HepG2 (cell line): ENCODE measurements around the gene DNAJB12. TPM values are rescaled to one million over a fixed set of nuclear protein-coding genes. Genes with fewer than 3 reads are reported as not detected.

ENCODE experiments used
- CEBPB ChIP-seq: IDR thresholded peaks from 2 replicates; pipeline ENCODE4 v1.6.1; 2011; ENCODE audit warnings: low read depth, low read length, improper control_type of control experiment, borderline replicate concordance
- GABPB1 ChIP-seq: IDR thresholded peaks from 2 replicates; pipeline ENCODE4 v1.6.1; 2016; ENCODE audit warnings: mild to moderate bottlenecking, missing genetic modification reagents, moderate library complexity, missing compliant biosample characterization
- KDM5B ChIP-seq: sonication (generic); formaldehyde crosslinking; IDR thresholded peaks from 2 replicates; pipeline ENCODE4 v1.4.0; 2020; ENCODE audit warnings: missing genetic modification reagents, mild to moderate bottlenecking, borderline replicate concordance
- NFE2 ChIP-seq: sonication (generic); formaldehyde crosslinking; IDR thresholded peaks from 2 replicates; pipeline ENCODE4 v1.4.0; 2020; ENCODE audit warnings: missing genetic modification reagents
- NFRKB ChIP-seq: fragments of 450-650 bp; IDR thresholded peaks from 2 replicates; pipeline ENCODE4 v1.6.1; 2017
- SIN3A ChIP-seq: IDR thresholded peaks from 2 replicates; pipeline ENCODE4 v1.6.1; 2011; ENCODE audit warnings: low read depth, mild to moderate bottlenecking, control low read depth, low read length, borderline replicate concordance
- SP2 ChIP-seq: sonication (generic); formaldehyde crosslinking; IDR thresholded peaks from 2 replicates; pipeline ENCODE4 v1.5.1; 2020; ENCODE audit warnings: mild to moderate bottlenecking, missing genetic modification reagents
- ZNF180 ChIP-seq: sonication (generic); formaldehyde crosslinking; IDR thresholded peaks from 2 replicates; pipeline ENCODE4 v1.4.0; 2020; ENCODE audit warnings: low read depth, missing genetic modification reagents, borderline replicate concordance
- ZNF331 ChIP-seq: sonication (generic); formaldehyde crosslinking; IDR thresholded peaks from 2 replicates; pipeline ENCODE4 v1.4.0; 2020; ENCODE audit warnings: missing genetic modification reagents
- ZNF350 ChIP-seq: sonication (generic); formaldehyde crosslinking; IDR thresholded peaks from 2 replicates; pipeline ENCODE4 v1.4.0; 2020; ENCODE audit warnings: mild to moderate bottlenecking, low read depth, missing genetic modification reagents, borderline replicate concordance
- ZNF556 ChIP-seq: sonication (generic); formaldehyde crosslinking; IDR thresholded peaks from 2 replicates; pipeline ENCODE4 v1.4.0; 2020; ENCODE audit warnings: mild to moderate bottlenecking, missing genetic modification reagents, borderline replicate concordance
- ZNF878 ChIP-seq: sonication (generic); formaldehyde crosslinking; IDR thresholded peaks from 2 replicates; pipeline ENCODE4 v1.8.1; 2023; ENCODE audit warnings: mild to moderate bottlenecking, missing genetic modification reagents, moderate library complexity
- polyA plus RNA-seq, 8 experiments: library from polyadenylated mRNA; depleted of rRNA in 3 of 8; stranded (reverse) in 7 of 8; unstranded in 1 of 8; fragments of >200 nt; fragmentation: Illumina TruSeq in 4 of 8; extraction: Trizol in 4 of 8; gene quantifications; 2 replicates each; pipeline versions ENCODE4 v1.2.1 to v1.2.3, GENCODE V29; 2011 to 2016; ENCODE audit warnings: low read depth in 4 of 8, missing spikeins in 1 of 8, mixed read lengths in 1 of 8; ENCODE audit not compliant: insufficient read depth in 1 of 8
- total RNA-seq, 5 experiments: library from RNA; depleted of rRNA; stranded (reverse); fragments of >200 nt; fragmentation: Illumina TruSeq; extraction: Trizol; gene quantifications; 2 replicates each; pipeline ENCODE4 v1.2.3, GENCODE V29; 2016; ENCODE audit warnings: low read depth in 1 of 5
- TF ChIP-seq, protein P1 (sequence below): sonication (generic); formaldehyde crosslinking; IDR thresholded peaks from 2 replicates; pipeline ENCODE4 v1.5.0; 2020; ENCODE audit warnings: missing genetic modification reagents
- TF ChIP-seq, protein P2 (sequence below): sonication (generic); IDR thresholded peaks from 2 replicates; pipeline ENCODE4 v1.6.1; 2016; ENCODE audit warnings: low read depth, borderline replicate concordance
- TF ChIP-seq, protein P3 (sequence below): sonication (generic); formaldehyde crosslinking; IDR thresholded peaks from 2 replicates; pipeline ENCODE4 v1.4.0; 2020; ENCODE audit warnings: missing genetic modification reagents
- TF ChIP-seq, protein P4 (sequence below): IDR thresholded peaks from 2 replicates; pipeline ENCODE4 v1.6.1; 2016; ENCODE audit warnings: mild to moderate bottlenecking
- TF ChIP-seq, protein P5 (sequence below): IDR thresholded peaks from 2 replicates; pipeline ENCODE4 v1.6.1; 2016; ENCODE audit warnings: missing biosample characterization, missing genetic modification reagents, low read depth
- TF ChIP-seq, protein P6 (sequence below): sonication (generic); formaldehyde crosslinking; IDR thresholded peaks from 2 replicates; pipeline ENCODE4 v1.9.0; 2021; ENCODE audit warnings: missing genetic modification reagents, borderline replicate concordance
- TF ChIP-seq, protein P7 (sequence below): sonication (generic); formaldehyde crosslinking; IDR thresholded peaks from 2 replicates; pipeline ENCODE4 v1.4.0; 2020; ENCODE audit warnings: missing genetic modification reagents, borderline replicate concordance

Gene DNAJB12
- total and polyA plus RNA-seq, 2 of the 13 experiments (the other 11 are each of a cell fraction or from before 2014, with no cell fraction given), result 10.8 to 18.2 TPM

DNA sequence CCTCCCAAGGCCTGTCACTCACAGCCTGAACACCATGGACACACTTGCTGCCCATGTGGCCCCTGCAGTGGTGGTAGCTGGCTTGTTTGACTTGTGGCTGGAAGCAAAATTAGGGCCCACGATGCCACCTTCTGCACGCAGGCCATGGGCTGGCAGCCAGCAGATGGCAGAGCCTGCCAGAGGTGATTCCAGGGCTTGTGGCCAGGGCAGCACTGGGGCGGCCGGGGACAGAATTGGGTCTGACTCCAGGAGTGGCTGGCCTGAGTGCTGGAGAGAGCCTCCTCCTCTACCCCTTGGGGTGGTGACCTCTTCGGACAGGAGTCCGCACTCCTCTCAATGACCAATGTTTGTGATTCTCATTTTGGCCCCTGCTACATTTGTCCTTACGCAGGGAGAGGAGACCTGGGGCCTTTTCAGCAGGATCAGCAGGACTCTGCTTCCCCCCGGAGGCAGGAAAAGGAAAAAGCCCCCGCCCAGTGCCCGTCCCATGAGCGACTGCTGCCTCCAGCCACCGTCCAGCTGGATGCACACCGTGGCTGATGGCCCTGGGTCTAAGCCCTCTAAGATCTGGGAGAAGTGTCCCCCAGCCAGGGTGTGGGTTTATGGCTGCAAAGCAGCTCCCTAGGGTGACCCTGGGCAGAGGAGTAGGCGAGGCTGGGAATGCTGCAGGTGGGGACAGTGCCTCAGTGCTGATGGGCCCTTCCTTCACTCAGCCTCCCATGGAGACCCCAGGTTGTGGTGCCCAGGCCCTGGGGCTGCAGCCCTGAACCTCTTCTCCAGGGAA is 26.5 kb downstream of the DNAJB12 start (continued):
- TF ChIP-seq SP2 (CRISPR knock-in tag) (no peak), KDM5B (CRISPR knock-in tag) (peak; percentile 45; the same call in 1 of the 2 replicates), GABPB1 (CRISPR knock-in tag) (no peak; the same call in 1 of the 2 replicates), NFRKB (no peak), ZNF180 (CRISPR knock-in tag) (no peak), ZNF331 (CRISPR knock-in tag) (peak; percentile 31; the same call in 1 of the 2 replicates), ZNF878 (CRISPR knock-in tag) (no peak), CEBPB (no peak), SIN3A (no peak), NFE2 (CRISPR knock-in tag) (no peak), ZNF556 (CRISPR knock-in tag) (no peak), ZNF350 (CRISPR knock-in tag) (peak; percentile 80; the same call in 1 of the 2 replicates)
- TF ChIP-seq, protein P1, sequence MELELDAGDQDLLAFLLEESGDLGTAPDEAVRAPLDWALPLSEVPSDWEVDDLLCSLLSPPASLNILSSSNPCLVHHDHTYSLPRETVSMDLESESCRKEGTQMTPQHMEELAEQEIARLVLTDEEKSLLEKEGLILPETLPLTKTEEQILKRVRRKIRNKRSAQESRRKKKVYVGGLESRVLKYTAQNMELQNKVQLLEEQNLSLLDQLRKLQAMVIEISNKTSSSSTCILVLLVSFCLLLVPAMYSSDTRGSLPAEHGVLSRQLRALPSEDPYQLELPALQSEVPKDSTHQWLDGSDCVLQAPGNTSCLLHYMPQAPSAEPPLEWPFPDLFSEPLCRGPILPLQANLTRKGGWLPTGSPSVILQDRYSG, result no peak
- TF ChIP-seq, protein P2, sequence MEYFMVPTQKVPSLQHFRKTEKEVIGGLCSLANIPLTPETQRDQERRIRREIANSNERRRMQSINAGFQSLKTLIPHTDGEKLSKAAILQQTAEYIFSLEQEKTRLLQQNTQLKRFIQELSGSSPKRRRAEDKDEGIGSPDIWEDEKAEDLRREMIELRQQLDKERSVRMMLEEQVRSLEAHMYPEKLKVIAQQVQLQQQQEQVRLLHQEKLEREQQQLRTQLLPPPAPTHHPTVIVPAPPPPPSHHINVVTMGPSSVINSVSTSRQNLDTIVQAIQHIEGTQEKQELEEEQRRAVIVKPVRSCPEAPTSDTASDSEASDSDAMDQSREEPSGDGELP, result peak; percentile 64; the same call in 1 of the 2 replicates
- TF ChIP-seq, protein P3, sequence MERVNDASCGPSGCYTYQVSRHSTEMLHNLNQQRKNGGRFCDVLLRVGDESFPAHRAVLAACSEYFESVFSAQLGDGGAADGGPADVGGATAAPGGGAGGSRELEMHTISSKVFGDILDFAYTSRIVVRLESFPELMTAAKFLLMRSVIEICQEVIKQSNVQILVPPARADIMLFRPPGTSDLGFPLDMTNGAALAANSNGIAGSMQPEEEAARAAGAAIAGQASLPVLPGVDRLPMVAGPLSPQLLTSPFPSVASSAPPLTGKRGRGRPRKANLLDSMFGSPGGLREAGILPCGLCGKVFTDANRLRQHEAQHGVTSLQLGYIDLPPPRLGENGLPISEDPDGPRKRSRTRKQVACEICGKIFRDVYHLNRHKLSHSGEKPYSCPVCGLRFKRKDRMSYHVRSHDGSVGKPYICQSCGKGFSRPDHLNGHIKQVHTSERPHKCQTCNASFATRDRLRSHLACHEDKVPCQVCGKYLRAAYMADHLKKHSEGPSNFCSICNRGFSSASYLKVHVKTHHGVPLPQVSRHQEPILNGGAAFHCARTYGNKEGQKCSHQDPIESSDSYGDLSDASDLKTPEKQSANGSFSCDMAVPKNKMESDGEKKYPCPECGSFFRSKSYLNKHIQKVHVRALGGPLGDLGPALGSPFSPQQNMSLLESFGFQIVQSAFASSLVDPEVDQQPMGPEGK, result peak; percentile 53
- TF ChIP-seq, protein P4, sequence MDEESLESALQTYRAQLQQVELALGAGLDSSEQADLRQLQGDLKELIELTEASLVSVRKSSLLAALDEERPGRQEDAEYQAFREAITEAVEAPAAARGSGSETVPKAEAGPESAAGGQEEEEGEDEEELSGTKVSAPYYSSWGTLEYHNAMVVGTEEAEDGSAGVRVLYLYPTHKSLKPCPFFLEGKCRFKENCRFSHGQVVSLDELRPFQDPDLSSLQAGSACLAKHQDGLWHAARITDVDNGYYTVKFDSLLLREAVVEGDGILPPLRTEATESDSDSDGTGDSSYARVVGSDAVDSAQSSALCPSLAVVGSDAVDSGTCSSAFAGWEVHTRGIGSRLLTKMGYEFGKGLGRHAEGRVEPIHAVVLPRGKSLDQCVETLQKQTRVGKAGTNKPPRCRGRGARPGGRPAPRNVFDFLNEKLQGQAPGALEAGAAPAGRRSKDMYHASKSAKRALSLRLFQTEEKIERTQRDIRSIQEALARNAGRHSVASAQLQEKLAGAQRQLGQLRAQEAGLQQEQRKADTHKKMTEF (CRISPR knock-in tag), result 0 out of 2 replicates have a peak, but pooled peaks have one; percentile 38
- TF ChIP-seq, protein P5, sequence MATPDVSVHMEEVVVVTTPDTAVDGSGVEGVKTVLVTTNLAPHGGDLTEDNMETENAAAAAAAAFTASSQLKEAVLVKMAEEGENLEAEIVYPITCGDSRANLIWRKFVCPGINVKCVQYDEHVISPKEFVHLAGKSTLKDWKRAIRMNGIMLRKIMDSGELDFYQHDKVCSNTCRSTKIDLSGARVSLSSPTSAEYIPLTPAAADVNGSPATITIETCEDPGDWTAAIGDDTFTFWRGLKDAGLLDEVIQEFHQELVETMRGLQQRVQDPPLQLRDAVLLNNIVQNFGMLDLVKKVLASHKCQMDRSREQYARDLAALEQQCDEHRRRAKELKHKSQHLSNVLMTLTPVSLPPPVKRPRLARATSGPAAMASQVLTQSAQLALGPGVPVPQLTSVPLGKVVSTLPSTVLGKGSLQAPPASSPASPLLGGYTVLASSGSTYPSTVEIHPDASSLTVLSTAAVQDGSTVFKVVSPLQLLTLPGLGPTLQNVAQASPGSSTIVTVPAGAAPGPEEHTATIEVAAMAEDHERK, result no peak
- TF ChIP-seq, protein P6, sequence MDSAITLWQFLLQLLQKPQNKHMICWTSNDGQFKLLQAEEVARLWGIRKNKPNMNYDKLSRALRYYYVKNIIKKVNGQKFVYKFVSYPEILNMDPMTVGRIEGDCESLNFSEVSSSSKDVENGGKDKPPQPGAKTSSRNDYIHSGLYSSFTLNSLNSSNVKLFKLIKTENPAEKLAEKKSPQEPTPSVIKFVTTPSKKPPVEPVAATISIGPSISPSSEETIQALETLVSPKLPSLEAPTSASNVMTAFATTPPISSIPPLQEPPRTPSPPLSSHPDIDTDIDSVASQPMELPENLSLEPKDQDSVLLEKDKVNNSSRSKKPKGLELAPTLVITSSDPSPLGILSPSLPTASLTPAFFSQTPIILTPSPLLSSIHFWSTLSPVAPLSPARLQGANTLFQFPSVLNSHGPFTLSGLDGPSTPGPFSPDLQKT (CRISPR knock-in tag), result no peak
- TF ChIP-seq, protein P7, sequence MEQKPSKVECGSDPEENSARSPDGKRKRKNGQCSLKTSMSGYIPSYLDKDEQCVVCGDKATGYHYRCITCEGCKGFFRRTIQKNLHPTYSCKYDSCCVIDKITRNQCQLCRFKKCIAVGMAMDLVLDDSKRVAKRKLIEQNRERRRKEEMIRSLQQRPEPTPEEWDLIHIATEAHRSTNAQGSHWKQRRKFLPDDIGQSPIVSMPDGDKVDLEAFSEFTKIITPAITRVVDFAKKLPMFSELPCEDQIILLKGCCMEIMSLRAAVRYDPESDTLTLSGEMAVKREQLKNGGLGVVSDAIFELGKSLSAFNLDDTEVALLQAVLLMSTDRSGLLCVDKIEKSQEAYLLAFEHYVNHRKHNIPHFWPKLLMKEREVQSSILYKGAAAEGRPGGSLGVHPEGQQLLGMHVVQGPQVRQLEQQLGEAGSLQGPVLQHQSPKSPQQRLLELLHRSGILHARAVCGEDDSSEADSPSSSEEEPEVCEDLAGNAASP (CRISPR knock-in tag), result no peak; the same call in 1 of the 2 replicates
